PFSK-1 (cell line): ENCODE results near the gene ZNF366.

Source experiments
- FOXP2 ChIP-seq: optimal IDR thresholded peaks from 2 replicates; pipeline ENCODE3; 2011; ENCODE audit warnings: borderline replicate concordance, control low read depth, inconsistent platforms; ENCODE audit not compliant: insufficient read depth; ENCODE audit errors: extremely low read length, extremely low read depth
- POLR2AphosphoS5 ChIP-seq: IDR thresholded peaks from 2 replicates; pipeline ENCODE4 v1.6.1; 2012; ENCODE audit warnings: low read depth, mild to moderate bottlenecking, control low read depth, low read length, moderate library complexity
- REST ChIP-seq, 2 experiments: IDR thresholded peaks; 2 replicates each; pipeline versions ENCODE4 v1.6.1 to v1.8.0; 2011 to 2012; ENCODE audit warnings: low read depth in 2 of 2, low read length in 2 of 2, control low read depth in 1 of 2, inconsistent platforms in 1 of 2, mild to moderate bottlenecking in 1 of 2, moderate library complexity in 1 of 2; ENCODE audit not compliant: insufficient read depth in 1 of 2
- SIN3A ChIP-seq: IDR thresholded peaks from 2 replicates; pipeline ENCODE4 v1.6.1; 2012; ENCODE audit warnings: mild to moderate bottlenecking, low read length, moderate library complexity, borderline replicate concordance; ENCODE audit not compliant: insufficient read depth
- TAF1 ChIP-seq: IDR thresholded peaks from 2 replicates; pipeline ENCODE4 v1.6.1; 2012; ENCODE audit warnings: low read length, control low read depth, borderline replicate concordance; ENCODE audit not compliant: insufficient read depth

ZNF366 gene

GRCh38 chr5:72459913-72460312 is 47.3 kb downstream of the ZNF366 start:
- TF ChIP-seq POLR2AphosphoS5 (no peak), TAF1 (no peak), REST (IDR thresholded peaks at IDR 0.05; ENCODE audit: insufficient read depth in 1 of 2, low read depth in 2 of 2, low read length in 2 of 2) (no peak), SIN3A (no peak), FOXP2 (no peak)

- TF ChIP-seq SIN3A (no peak), FOXP2 (no peak), REST (IDR thresholded peaks at IDR 0.05; ENCODE audit: insufficient read depth in 1 of 2, low read depth in 2 of 2, low read length in 2 of 2) (no peak)
These were observed 48.0 kb downstream of the ZNF366 start for GRCh38 chr5:72459089-72459661.

- TF ChIP-seq POLR2AphosphoS5 (no peak), FOXP2 (no peak), TAF1 (no peak), REST (IDR thresholded peaks at IDR 0.05; ENCODE audit: insufficient read depth in 1 of 2, low read depth in 2 of 2, low read length in 2 of 2) (no peak), SIN3A (no peak)
These were observed 48.8 kb downstream of the ZNF366 start for GRCh38 chr5:72458407-72458806.

- TF ChIP-seq REST (IDR thresholded peaks at IDR 0.05; ENCODE audit: insufficient read depth in 1 of 2, low read depth in 2 of 2, low read length in 2 of 2) (no peak), POLR2AphosphoS5 (no peak), TAF1 (no peak), FOXP2 (no peak), SIN3A (no peak)
These were observed 49.7 kb downstream of the ZNF366 start for GRCh38 chr5:72457491-72457890.

- TF ChIP-seq TAF1 (no peak), SIN3A (no peak), REST (IDR thresholded peaks at IDR 0.05; ENCODE audit: insufficient read depth in 1 of 2, low read depth in 2 of 2, low read length in 2 of 2) (no peak), POLR2AphosphoS5 (no peak), FOXP2 (no peak)
These were observed 50.7 kb downstream of the ZNF366 start for GRCh38 chr5:72456391-72457074.
